WTC11 (cell line): ENCODE measurements around the gene MAP3K2. TPM values are rescaled to one million over a fixed set of nuclear protein-coding genes. Genes with fewer than 3 reads are reported as not detected.

Experiments
- ATAC-seq: fragments of 200-7000 bp; cut with Tn5 transposase; 2 replicates; pipeline ENCODE4 v1.10.0; 2021; ENCODE audit warnings: mild to moderate bottlenecking, moderate library complexity
- CTCF ChIA-PET: fragments of 300-600 bp; sonication (Branson Sonifier 250); formaldehyde crosslinking; loops from one replicate; lab custom pipeline; 2021; ENCODE audit warnings: antibody characterized with exemption; lab: Charles Lee
- POLR2A ChIA-PET: fragments of 350-600 bp; sonication (Branson Sonifier 250); formaldehyde crosslinking; loops from one replicate; lab custom pipeline; 2021; ENCODE audit warnings: antibody characterized with exemption; lab: Charles Lee
- DNase-seq: peaks from one replicate; pipeline ENCODE4 v3.0.0; 2021; ENCODE audit warnings: low spot score
- H3K27ac Mint-ChIP-seq: 2 replicates; pipeline ENCODE4 v1.8.0; 2021; ENCODE audit warnings: mixed read lengths
- H3K27me3 Mint-ChIP-seq: 2 replicates; pipeline ENCODE4 v1.8.0; 2021; ENCODE audit warnings: low read depth, mild to moderate bottlenecking, moderate library complexity, mixed read lengths
- H3K36me3 Mint-ChIP-seq: 2 replicates; pipeline ENCODE4 v1.8.0; 2021; ENCODE audit warnings: mixed read lengths
- H3K4me1 Mint-ChIP-seq: 2 replicates; pipeline ENCODE4 v1.8.0; 2022; ENCODE audit warnings: mixed read lengths
- H3K4me3 Mint-ChIP-seq: 2 replicates; pipeline ENCODE4 v1.8.0; 2021; ENCODE audit warnings: mild to moderate bottlenecking, moderate library complexity, mixed read lengths
- H3K9me3 Mint-ChIP-seq: 2 replicates; pipeline ENCODE4 v1.8.0; 2021; ENCODE audit warnings: mixed read lengths
- CREB1 ChIP-seq: sonication (generic); formaldehyde crosslinking; IDR thresholded peaks from 2 replicates; pipeline ENCODE4 v1.8.0; 2023; ENCODE audit warnings: mild to moderate bottlenecking, missing genetic modification reagents
- ESRRA ChIP-seq: sonication (generic); formaldehyde crosslinking; IDR thresholded peaks from 2 replicates; pipeline ENCODE4 v1.8.1; 2022; ENCODE audit warnings: mild to moderate bottlenecking, missing genetic modification reagents, borderline replicate concordance
- FOXJ3 ChIP-seq: sonication (generic); formaldehyde crosslinking; IDR thresholded peaks from 2 replicates; pipeline ENCODE4 v1.9.0; 2021; ENCODE audit warnings: missing genetic modification reagents, mild to moderate bottlenecking, borderline replicate concordance
- HMGA2 ChIP-seq: fragments of 250-450 bp; sonication (Bioruptor Pico); IDR thresholded peaks from 2 replicates; pipeline ENCODE4 v1.4.0; 2021; ENCODE audit warnings: mild to moderate bottlenecking, moderate library complexity
- NFYB ChIP-seq: sonication (generic); formaldehyde crosslinking; conservative IDR thresholded peaks from 2 replicates; pipeline ENCODE4 v1.8.0; 2022; ENCODE audit warnings: low read depth, missing genetic modification reagents
- SMAD4 ChIP-seq: sonication (generic); formaldehyde crosslinking; IDR thresholded peaks from 2 replicates; pipeline ENCODE4 v1.8.0; 2022; ENCODE audit warnings: mild to moderate bottlenecking, missing genetic modification reagents
- ZNF232 ChIP-seq: sonication (generic); formaldehyde crosslinking; IDR thresholded peaks from 2 replicates; pipeline ENCODE4 v1.8.0; 2022; ENCODE audit warnings: mild to moderate bottlenecking, missing genetic modification reagents
- ZNF317 ChIP-seq: sonication (generic); formaldehyde crosslinking; IDR thresholded peaks from 2 replicates; pipeline ENCODE4 v1.8.1; 2023; ENCODE audit warnings: low read depth, mild to moderate bottlenecking, moderate library complexity, missing genetic modification reagents, borderline replicate concordance
- ZNF416 ChIP-seq: fragments of 250-450 bp; sonication (Bioruptor Pico); IDR thresholded peaks from 2 replicates; pipeline ENCODE4 v1.9.0; 2021; ENCODE audit warnings: mild to moderate bottlenecking, inconsistent platforms
- total RNA-seq: library from RNA; stranded (reverse); gene quantifications from 3 replicates; pipeline ENCODE4 v1.2.3, GENCODE V29; 2021
- TF ChIP-seq, protein P1 (sequence below): sonication (generic); formaldehyde crosslinking; IDR thresholded peaks from 2 replicates; pipeline ENCODE4 v1.8.1; 2023; ENCODE audit warnings: mild to moderate bottlenecking, missing genetic modification reagents
- TF ChIP-seq, protein P2 (sequence below): sonication (generic); formaldehyde crosslinking; IDR thresholded peaks from 2 replicates; pipeline ENCODE4 v1.8.1; 2022; ENCODE audit warnings: missing genetic modification reagents, borderline replicate concordance
- TF ChIP-seq, protein P3 (sequence below): sonication (generic); formaldehyde crosslinking; IDR thresholded peaks from 2 replicates; pipeline ENCODE4 v1.8.1; 2022; ENCODE audit warnings: low read depth, mild to moderate bottlenecking, moderate library complexity, missing genetic modification reagents, borderline replicate concordance
- TF ChIP-seq, protein P4 (sequence below): sonication (generic); formaldehyde crosslinking; IDR thresholded peaks from 2 replicates; pipeline ENCODE4 v1.8.1; 2023; ENCODE audit warnings: mild to moderate bottlenecking, missing genetic modification reagents, moderate library complexity
- TF ChIP-seq, protein P5 (sequence below): sonication (generic); formaldehyde crosslinking; IDR thresholded peaks from 2 replicates; pipeline ENCODE4 v1.8.0; 2022; ENCODE audit warnings: missing genetic modification reagents
- TF ChIP-seq, protein P6 (sequence below): sonication (generic); formaldehyde crosslinking; IDR thresholded peaks from 2 replicates; pipeline ENCODE4 v1.8.1; 2022; ENCODE audit warnings: mild to moderate bottlenecking, missing genetic modification reagents, moderate library complexity, borderline replicate concordance
- TF ChIP-seq, protein P7 (sequence below): sonication (generic); formaldehyde crosslinking; conservative IDR thresholded peaks from 2 replicates; pipeline ENCODE4 v1.8.1; 2023; ENCODE audit warnings: mild to moderate bottlenecking, low read depth, missing genetic modification reagents, moderate library complexity

Gene MAP3K2
- total RNA-seq, 1 experiment from 2014 or later, result 26.9 TPM

DNA sequence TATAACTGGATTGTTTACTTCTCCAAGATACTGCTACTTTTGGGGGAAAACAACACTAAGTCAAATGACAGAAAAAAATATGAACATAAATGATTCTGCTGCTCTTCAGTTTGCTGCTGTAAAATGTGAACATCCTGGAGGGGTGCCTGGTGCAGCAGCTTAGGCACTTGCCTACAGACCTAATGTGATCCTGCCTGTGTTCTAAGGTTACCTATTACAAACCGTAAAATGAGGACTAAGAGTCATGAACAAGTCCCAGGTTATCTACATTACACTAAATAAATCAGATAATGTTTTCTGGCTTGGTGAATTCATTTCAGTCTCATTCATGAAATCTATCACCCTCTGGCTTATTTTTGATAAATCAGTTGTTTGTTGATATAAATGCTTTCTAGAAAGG lies 55.4 kb downstream of the MAP3K2 start:
- Mint-ChIP-seq H3K36me3 (peaks cover 2% of the 10 kb centered on the region; the same call in 1 of the 2 replicates), H3K27me3 (no peaks in the 10 kb centered on the region), H3K4me3 (no peak overlapping the region), H3K27ac (no peak overlapping the region), H3K9me3 (no peaks in the 10 kb centered on the region), H3K4me1 (no peaks in the 10 kb centered on the region)
- ChIA-PET CTCF (no interaction called here), POLR2A (no interaction called here)
- DNase-seq, result no peak
- no peak for ATAC-seq
- TF ChIP-seq FOXJ3 (CRISPR knock-in tag) (no peak), SMAD4 (CRISPR knock-in tag) (no peak), CREB1 (CRISPR knock-in tag) (no peak)
- TF ChIP-seq, protein P1, sequence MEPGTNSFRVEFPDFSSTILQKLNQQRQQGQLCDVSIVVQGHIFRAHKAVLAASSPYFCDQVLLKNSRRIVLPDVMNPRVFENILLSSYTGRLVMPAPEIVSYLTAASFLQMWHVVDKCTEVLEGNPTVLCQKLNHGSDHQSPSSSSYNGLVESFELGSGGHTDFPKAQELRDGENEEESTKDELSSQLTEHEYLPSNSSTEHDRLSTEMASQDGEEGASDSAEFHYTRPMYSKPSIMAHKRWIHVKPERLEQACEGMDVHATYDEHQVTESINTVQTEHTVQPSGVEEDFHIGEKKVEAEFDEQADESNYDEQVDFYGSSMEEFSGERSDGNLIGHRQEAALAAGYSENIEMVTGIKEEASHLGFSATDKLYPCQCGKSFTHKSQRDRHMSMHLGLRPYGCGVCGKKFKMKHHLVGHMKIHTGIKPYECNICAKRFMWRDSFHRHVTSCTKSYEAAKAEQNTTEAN (CRISPR knock-in tag), result no peak
- TF ChIP-seq, protein P2, sequence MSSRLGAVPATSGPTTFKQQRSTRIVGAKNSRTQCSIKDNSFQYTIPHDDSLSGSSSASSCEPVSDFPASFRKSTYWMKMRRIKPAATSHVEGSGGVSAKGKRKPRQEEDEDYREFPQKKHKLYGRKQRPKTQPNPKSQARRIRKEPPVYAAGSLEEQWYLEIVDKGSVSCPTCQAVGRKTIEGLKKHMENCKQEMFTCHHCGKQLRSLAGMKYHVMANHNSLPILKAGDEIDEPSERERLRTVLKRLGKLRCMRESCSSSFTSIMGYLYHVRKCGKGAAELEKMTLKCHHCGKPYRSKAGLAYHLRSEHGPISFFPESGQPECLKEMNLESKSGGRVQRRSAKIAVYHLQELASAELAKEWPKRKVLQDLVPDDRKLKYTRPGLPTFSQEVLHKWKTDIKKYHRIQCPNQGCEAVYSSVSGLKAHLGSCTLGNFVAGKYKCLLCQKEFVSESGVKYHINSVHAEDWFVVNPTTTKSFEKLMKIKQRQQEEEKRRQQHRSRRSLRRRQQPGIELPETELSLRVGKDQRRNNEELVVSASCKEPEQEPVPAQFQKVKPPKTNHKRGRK (CRISPR knock-in tag), result no peak
- TF ChIP-seq, protein P3, sequence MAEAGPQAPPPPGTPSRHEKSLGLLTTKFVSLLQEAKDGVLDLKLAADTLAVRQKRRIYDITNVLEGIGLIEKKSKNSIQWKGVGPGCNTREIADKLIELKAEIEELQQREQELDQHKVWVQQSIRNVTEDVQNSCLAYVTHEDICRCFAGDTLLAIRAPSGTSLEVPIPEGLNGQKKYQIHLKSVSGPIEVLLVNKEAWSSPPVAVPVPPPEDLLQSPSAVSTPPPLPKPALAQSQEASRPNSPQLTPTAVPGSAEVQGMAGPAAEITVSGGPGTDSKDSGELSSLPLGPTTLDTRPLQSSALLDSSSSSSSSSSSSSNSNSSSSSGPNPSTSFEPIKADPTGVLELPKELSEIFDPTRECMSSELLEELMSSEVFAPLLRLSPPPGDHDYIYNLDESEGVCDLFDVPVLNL (CRISPR knock-in tag), result no peak
- TF ChIP-seq, protein P4, sequence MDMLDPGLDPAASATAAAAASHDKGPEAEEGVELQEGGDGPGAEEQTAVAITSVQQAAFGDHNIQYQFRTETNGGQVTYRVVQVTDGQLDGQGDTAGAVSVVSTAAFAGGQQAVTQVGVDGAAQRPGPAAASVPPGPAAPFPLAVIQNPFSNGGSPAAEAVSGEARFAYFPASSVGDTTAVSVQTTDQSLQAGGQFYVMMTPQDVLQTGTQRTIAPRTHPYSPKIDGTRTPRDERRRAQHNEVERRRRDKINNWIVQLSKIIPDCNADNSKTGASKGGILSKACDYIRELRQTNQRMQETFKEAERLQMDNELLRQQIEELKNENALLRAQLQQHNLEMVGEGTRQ (CRISPR knock-in tag), result no peak

DNA sequence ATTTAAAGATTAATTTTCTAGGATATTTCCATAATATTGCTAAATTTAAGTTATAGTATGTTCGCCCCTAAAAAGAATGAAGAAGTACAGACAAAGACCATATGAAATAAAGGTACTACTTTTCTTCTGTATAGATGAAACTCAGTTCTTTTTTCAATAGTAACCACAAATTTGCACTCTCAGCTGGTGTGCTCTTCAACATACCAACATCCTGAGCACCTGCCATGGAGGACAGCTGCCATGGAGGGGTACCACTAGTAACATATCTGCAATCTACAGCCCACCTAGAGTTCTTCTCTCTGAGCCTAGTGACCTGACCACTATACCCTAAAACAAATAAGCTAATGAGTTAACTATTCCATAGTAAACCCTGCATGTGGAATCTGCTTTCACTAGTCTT lies 57.0 kb downstream of the MAP3K2 start:
- Mint-ChIP-seq H3K9me3 (no peaks in the 10 kb centered on the region), H3K27me3 (no peaks in the 10 kb centered on the region), H3K27ac (no peak overlapping the region), H3K36me3 (peaks cover 2% of the 10 kb centered on the region; the same call in 1 of the 2 replicates), H3K4me3 (no peak overlapping the region)
- no peak for ATAC-seq
- TF ChIP-seq ZNF416 (CRISPR knock-in tag), result no peak
- TF ChIP-seq, protein P5, sequence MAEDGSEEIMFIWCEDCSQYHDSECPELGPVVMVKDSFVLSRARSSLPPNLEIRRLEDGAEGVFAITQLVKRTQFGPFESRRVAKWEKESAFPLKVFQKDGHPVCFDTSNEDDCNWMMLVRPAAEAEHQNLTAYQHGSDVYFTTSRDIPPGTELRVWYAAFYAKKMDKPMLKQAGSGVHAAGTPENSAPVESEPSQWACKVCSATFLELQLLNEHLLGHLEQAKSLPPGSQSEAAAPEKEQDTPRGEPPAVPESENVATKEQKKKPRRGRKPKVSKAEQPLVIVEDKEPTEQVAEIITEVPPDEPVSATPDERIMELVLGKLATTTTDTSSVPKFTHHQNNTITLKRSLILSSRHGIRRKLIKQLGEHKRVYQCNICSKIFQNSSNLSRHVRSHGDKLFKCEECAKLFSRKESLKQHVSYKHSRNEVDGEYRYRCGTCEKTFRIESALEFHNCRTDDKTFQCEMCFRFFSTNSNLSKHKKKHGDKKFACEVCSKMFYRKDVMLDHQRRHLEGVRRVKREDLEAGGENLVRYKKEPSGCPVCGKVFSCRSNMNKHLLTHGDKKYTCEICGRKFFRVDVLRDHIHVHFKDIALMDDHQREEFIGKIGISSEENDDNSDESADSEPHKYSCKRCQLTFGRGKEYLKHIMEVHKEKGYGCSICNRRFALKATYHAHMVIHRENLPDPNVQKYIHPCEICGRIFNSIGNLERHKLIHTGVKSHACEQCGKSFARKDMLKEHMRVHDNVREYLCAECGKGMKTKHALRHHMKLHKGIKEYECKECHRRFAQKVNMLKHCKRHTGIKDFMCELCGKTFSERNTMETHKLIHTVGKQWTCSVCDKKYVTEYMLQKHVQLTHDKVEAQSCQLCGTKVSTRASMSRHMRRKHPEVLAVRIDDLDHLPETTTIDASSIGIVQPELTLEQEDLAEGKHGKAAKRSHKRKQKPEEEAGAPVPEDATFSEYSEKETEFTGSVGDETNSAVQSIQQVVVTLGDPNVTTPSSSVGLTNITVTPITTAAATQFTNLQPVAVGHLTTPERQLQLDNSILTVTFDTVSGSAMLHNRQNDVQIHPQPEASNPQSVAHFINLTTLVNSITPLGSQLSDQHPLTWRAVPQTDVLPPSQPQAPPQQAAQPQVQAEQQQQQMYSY (CRISPR knock-in tag), result no peak
- no peak for TF ChIP-seq ZNF232 (CRISPR knock-in tag)
- TF ChIP-seq ZNF317 (CRISPR knock-in tag), result no peak
- TF ChIP-seq, protein P6, sequence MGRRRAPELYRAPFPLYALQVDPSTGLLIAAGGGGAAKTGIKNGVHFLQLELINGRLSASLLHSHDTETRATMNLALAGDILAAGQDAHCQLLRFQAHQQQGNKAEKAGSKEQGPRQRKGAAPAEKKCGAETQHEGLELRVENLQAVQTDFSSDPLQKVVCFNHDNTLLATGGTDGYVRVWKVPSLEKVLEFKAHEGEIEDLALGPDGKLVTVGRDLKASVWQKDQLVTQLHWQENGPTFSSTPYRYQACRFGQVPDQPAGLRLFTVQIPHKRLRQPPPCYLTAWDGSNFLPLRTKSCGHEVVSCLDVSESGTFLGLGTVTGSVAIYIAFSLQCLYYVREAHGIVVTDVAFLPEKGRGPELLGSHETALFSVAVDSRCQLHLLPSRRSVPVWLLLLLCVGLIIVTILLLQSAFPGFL (CRISPR knock-in tag), result no peak
- no peak for TF ChIP-seq NFYB (CRISPR knock-in tag)
- no peak for TF ChIP-seq ESRRA (CRISPR knock-in tag)
- TF ChIP-seq HMGA2 (CRISPR knock-in tag), result no peak
- TF ChIP-seq, protein P1 (CRISPR knock-in tag), result no peak
- TF ChIP-seq, protein P7, sequence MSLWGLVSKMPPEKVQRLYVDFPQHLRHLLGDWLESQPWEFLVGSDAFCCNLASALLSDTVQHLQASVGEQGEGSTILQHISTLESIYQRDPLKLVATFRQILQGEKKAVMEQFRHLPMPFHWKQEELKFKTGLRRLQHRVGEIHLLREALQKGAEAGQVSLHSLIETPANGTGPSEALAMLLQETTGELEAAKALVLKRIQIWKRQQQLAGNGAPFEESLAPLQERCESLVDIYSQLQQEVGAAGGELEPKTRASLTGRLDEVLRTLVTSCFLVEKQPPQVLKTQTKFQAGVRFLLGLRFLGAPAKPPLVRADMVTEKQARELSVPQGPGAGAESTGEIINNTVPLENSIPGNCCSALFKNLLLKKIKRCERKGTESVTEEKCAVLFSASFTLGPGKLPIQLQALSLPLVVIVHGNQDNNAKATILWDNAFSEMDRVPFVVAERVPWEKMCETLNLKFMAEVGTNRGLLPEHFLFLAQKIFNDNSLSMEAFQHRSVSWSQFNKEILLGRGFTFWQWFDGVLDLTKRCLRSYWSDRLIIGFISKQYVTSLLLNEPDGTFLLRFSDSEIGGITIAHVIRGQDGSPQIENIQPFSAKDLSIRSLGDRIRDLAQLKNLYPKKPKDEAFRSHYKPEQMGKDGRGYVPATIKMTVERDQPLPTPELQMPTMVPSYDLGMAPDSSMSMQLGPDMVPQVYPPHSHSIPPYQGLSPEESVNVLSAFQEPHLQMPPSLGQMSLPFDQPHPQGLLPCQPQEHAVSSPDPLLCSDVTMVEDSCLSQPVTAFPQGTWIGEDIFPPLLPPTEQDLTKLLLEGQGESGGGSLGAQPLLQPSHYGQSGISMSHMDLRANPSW (CRISPR knock-in tag), result no peak
- TF ChIP-seq, all 79 proteins: peak for 0
- CTCF ChIA-PET, result no interaction called here
- no peaks in the 10 kb centered on the region for H3K4me1 Mint-ChIP-seq
- no peak for DNase-seq
- POLR2A ChIA-PET, result no interaction called here
